Karpas-422 (cell line): ENCODE measurements around the gene TPX2. TPM values are rescaled to one million over a fixed set of nuclear protein-coding genes. Genes with fewer than 3 reads are reported as not detected.

Source experiments
- DNase-seq: peaks from one replicate; pipeline ENCODE4 v3.0.0-alpha.2; 2015
- H2AFZ ChIP-seq: fragments of 200-600 bp; sonication (generic); 2 replicates; pipeline ENCODE4 v1.6.1; 2014; ENCODE audit warnings: antibody characterized with exemption, low read length, mixed read lengths
- H3K27ac ChIP-seq: fragments of 200-600 bp; sonication (generic); 2 replicates; pipeline ENCODE4 v1.5.1; 2014; ENCODE audit warnings: mild to moderate bottlenecking, low read length, moderate library complexity
- H3K27me3 ChIP-seq: fragments of 200-600 bp; sonication (generic); 2 replicates; pipeline ENCODE4 v1.6.1; 2014; ENCODE audit warnings: low read length, mixed read lengths
- H3K36me3 ChIP-seq: fragments of 200-600 bp; sonication (generic); 2 replicates; pipeline ENCODE4 v1.6.1; 2014; ENCODE audit warnings: low read length, mixed read lengths; ENCODE audit not compliant: insufficient read depth
- H3K4me1 ChIP-seq: fragments of 200-600 bp; sonication (generic); 2 replicates; pipeline ENCODE4 v1.6.1; 2014; ENCODE audit warnings: mild to moderate bottlenecking, low read length, mixed read lengths
- H3K4me2 ChIP-seq: fragments of 200-600 bp; sonication (generic); 2 replicates; pipeline ENCODE4 v1.6.1; 2014; ENCODE audit warnings: low read length, low read depth, mild to moderate bottlenecking; ENCODE audit not compliant: poor library complexity, severe bottlenecking
- H3K4me3 ChIP-seq: fragments of 200-600 bp; sonication (generic); 2 replicates; pipeline ENCODE4 v1.5.1; 2014; ENCODE audit warnings: mild to moderate bottlenecking, antibody characterized with exemption, low read length, mixed read lengths
- H3K79me2 ChIP-seq: fragments of 200-600 bp; sonication (generic); 2 replicates; pipeline ENCODE4 v1.6.1; 2014; ENCODE audit warnings: mild to moderate bottlenecking, low read length, mixed read lengths
- H3K9ac ChIP-seq: fragments of 200-600 bp; sonication (generic); 2 replicates; pipeline ENCODE4 v1.6.0; 2014; ENCODE audit warnings: low read length
- H3K9me2 ChIP-seq: fragments of 200-600 bp; sonication (generic), shearing (Covaris generic); replicated peaks from 2 replicates; pipeline ENCODE4 v1.6.0; 2014; ENCODE audit warnings: mild to moderate bottlenecking, low read length, moderate library complexity; ENCODE audit not compliant: insufficient read depth
- H3K9me3 ChIP-seq: fragments of 300-700, 200-600 bp; sonication (generic); 2 replicates; pipeline ENCODE4 v1.6.1; 2014; ENCODE audit warnings: low read length, mixed read lengths
- H4K20me1 ChIP-seq: fragments of 200-600 bp; sonication (generic); 2 replicates; pipeline ENCODE4 v1.6.1; 2014; ENCODE audit warnings: mild to moderate bottlenecking, antibody characterized with exemption, low read length, low read depth; ENCODE audit not compliant: insufficient read depth
- total RNA-seq: library from RNA; depleted of rRNA; stranded (reverse); fragments of >200 nt; shearing (Covaris generic); gene quantifications from 2 replicates; pipeline ENCODE4 v1.2.3, GENCODE V29; 2014; ENCODE audit warnings: low replicate concordance

Gene TPX2
- total RNA-seq, 1 experiment from 2014 or later = 55.5 TPM

- Histone ChIP-seq H3K36me3 (peaks cover 24% of the 10 kb centered on the region), H2AFZ (no peak overlapping the region), H3K27ac (peak overlapping the region; percentile 25), H3K9ac (peak overlapping the region; percentile 20), H3K4me1 (peaks cover 62% of the 10 kb centered on the region), H3K79me2 (peaks cover 97% of the 10 kb centered on the region), H4K20me1 (no peaks in the 10 kb centered on the region), H3K4me2 (peak overlapping the region; percentile 45), H3K9me2 (no peaks in the 10 kb centered on the region), H3K27me3 (no peaks in the 10 kb centered on the region), H3K4me3 (peak overlapping the region; percentile 22), H3K9me3 (no peaks in the 10 kb centered on the region)
- DNase-seq = no peak
Measured at GRCh38 chr20:31717478-31718201, 21.4 kb upstream of the TPX2 start.

GRCh38 chr20:31718952-31719643, 20.0 kb upstream of the TPX2 start:
- Histone ChIP-seq H3K36me3 (peaks cover 18% of the 10 kb centered on the region), H3K4me1 (peaks cover 58% of the 10 kb centered on the region), H3K79me2 (peaks cover 87% of the 10 kb centered on the region), H3K4me3 (peak overlapping the region; percentile 86; the same call in 1 of the 2 replicates), H3K9me2 (no peaks in the 10 kb centered on the region), H3K9ac (peak overlapping the region; percentile 97), H3K27me3 (no peaks in the 10 kb centered on the region), H2AFZ (no peak overlapping the region), H3K27ac (peak overlapping the region; percentile 94), H3K4me2 (peak overlapping the region; percentile 94), H4K20me1 (no peaks in the 10 kb centered on the region), H3K9me3 (no peaks in the 10 kb centered on the region)
- peak; percentile 46 for DNase-seq

DNA sequence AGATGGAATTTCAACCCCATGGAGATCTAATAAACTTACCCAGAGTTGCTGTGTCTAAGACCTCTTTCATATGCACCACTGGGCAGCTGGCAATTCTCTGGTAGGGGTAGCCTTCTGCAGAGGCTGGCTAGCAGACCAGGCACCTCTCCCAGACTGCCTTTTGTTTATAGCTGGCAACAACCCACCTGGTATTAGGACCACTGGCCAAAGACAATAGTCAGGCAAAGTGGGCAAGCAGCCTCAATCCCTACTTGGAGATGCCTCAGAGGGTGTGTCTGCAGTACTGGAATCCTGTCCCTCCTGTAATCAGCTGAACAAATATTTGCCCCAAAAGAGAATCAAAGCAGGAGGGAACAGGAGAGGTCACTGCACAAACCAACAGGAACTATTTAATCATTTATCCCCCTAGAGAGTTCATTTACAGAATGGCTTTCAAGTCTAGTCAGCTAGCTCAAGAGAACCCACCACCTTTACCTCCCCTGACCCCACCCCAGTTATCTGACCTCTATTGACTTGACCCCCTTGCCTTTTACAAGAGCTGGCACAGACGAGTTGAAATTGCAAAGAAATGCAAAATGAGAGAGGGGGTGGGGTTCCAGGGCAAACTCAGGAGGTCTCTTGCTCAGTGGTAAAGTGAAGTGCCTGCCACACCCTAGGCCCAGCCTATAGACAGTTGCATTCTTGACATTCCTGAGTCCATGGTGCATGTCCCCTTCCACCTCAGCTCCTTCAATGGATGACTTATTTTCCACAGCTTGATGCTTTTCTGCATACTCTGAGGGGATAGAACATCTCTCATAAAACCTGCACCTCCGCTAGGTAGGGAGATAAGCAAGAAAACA, 19.2 kb upstream of the TPX2 start:
- Histone ChIP-seq H3K9me2 (no peaks in the 10 kb centered on the region), H3K27me3 (no peaks in the 10 kb centered on the region), H3K27ac (peak overlapping the region; percentile 94), H3K36me3 (peaks cover 15% of the 10 kb centered on the region), H2AFZ (no peak overlapping the region), H3K4me1 (peaks cover 57% of the 10 kb centered on the region), H3K9ac (peak overlapping the region; percentile 97), H3K4me2 (peak overlapping the region; percentile 94), H4K20me1 (no peaks in the 10 kb centered on the region), H3K4me3 (peak overlapping the region; percentile 86), H3K9me3 (no peaks in the 10 kb centered on the region), H3K79me2 (peaks cover 79% of the 10 kb centered on the region)
- peak; percentile 52 for DNase-seq

DNA sequence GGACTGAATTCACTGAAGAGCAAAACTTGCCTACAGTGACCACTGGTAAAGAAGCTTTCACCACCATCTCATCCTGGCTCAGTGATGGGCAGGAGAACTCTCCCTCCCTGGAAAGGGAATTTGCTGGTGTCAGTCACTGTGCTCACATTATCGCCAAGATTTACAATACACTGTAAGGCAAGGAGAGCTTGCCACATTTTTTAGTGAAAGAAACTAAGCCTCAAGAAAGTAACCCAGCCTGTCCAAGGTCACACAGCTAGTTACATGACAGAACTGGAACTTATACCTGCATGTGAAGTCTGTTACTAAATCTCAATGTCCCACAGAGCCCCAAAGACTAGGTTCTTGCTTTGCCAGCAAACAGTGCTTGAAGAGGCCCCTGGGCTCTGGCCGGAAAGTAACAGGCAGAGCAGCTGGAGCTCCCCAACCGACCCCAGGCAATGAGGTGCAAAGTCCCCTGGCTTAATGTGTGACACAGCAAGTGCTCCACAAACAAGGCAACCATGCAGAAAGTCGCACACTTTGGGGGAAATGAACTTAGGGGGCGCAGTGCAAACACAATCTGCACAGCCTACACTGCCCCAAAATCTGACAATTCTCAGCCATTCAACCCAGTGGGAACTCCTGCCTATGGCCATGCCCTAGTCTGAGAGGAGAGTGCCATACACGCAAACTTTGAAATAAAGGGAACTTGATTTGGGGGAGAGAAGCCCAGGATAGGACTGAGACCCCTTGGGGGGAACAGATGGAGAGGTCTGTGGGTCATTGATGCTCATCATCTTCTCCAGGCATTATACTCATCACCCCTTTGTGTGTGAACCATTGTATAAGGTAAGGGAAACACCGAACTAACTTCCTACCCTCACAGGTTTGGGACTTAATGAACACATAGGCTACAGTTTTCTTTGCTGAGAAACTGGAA, 18.3 kb upstream of the TPX2 start:
- H3K9me2 ChIP-seq = no peaks in the 10 kb centered on the region
- peak overlapping the region; percentile 86 for H3K4me3 ChIP-seq
- H3K9ac ChIP-seq = peak overlapping the region; percentile 97
- H3K27me3 ChIP-seq = no peaks in the 10 kb centered on the region
- H4K20me1 ChIP-seq = no peaks in the 10 kb centered on the region
- no peak overlapping the region for H2AFZ ChIP-seq
- no peaks in the 10 kb centered on the region for H3K9me3 ChIP-seq
- peak overlapping the region; percentile 94 for H3K27ac ChIP-seq
- peak overlapping the region; percentile 94 for H3K4me2 ChIP-seq
- H3K36me3 ChIP-seq = peaks cover 15% of the 10 kb centered on the region
- H3K79me2 ChIP-seq = peaks cover 71% of the 10 kb centered on the region
- peak; percentile 81 for DNase-seq
- H3K4me1 ChIP-seq = peaks cover 57% of the 10 kb centered on the region

GRCh38 chr20:31721408-31722256, 17.5 kb upstream of the TPX2 start:
- no peak overlapping the region for H2AFZ ChIP-seq
- H3K27ac ChIP-seq = peak overlapping the region; percentile 94
- peak overlapping the region; percentile 86 for H3K4me3 ChIP-seq
- peaks cover 15% of the 10 kb centered on the region for H3K36me3 ChIP-seq
- no peaks in the 10 kb centered on the region for H3K9me2 ChIP-seq
- H3K9me3 ChIP-seq = no peaks in the 10 kb centered on the region
- H3K79me2 ChIP-seq = peaks cover 62% of the 10 kb centered on the region
- peak; percentile 45 for DNase-seq
- peak overlapping the region; percentile 94 for H3K4me2 ChIP-seq
- H4K20me1 ChIP-seq = no peaks in the 10 kb centered on the region
- H3K27me3 ChIP-seq = no peaks in the 10 kb centered on the region
- H3K9ac ChIP-seq = peak overlapping the region; percentile 97
- H3K4me1 ChIP-seq = peaks cover 56% of the 10 kb centered on the region

DNA sequence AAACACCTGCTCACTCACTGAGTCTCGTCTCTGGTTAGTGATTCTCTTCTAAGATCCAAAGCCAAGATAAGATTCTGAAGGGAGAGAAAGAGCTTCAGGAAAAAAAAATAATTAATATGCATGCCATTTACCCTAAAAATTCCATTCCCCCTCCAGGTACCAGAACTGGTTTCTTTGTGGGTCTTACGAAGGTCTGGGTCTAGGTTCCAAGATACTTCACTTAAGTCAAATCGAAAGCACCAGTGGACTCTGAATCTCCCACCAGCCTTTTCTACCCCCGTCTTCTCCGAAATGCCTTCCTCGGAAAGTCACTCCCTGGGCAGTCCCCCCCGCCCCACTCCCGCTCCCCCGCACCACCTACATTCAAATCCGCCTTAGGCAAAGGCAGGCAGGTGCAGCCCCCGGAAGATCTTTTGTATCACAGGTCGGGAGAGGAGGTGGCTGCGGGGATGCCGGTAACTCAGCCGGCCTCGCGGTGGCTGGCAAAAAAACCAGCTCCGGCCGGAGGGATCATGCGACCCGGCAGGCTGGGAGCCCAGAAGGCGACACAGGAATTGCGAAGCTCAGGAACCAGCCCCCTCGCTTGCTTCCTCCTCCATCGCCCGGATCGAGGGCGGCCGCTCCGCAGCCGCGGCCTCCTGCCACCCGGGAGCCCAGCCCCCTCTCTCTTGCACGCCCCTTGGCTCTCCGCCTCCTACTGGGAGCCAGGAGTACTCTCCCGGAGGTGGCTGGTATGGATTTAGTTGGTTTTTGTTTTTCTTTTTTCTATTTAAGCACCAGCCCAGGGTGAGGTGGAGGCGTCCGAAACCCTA, 16.6 kb upstream of the TPX2 start, which contains the start of gene BCL2L1:
Gene BCL2L1, minus strand, starts transcription at position 612 of the 812 bp plus-strand sequence. CDS start 650 bp downstream, outside the sequence.
- peak within 1 kb of the TSS; percentile 94 for H3K4me2 ChIP-seq

More for the DNA sequence above, 16.6 kb upstream of the TPX2 start, which contains the start of gene BCL2L1:
- Histone ChIP-seq H3K4me3 (peak within 1 kb of the TSS; percentile 86), H3K9ac (peak within 1 kb of the TSS; percentile 97), H3K27me3 (no peaks in the 10 kb centered on the region), H3K36me3 (peaks cover 9% of the 10 kb centered on the region; the same call in 1 of the 2 replicates), H3K9me3 (no peaks in the 10 kb centered on the region), H3K4me1 (peaks cover 48% of the 10 kb centered on the region), H4K20me1 (no peaks in the 10 kb centered on the region), H3K9me2 (no peaks in the 10 kb centered on the region), H3K27ac (peak within 1 kb of the TSS; percentile 94), H2AFZ (peak within 1 kb of the TSS; percentile 79; the same call in 1 of the 2 replicates), H3K79me2 (peaks cover 53% of the 10 kb centered on the region)
- peak; percentile 89 for DNase-seq
